ENCODE results near the gene GRAP2. TPM values are rescaled to one million over a fixed set of nuclear protein-coding genes. Genes with fewer than 3 reads are reported as not detected.

Gene GRAP2
- total and polyA plus RNA-seq, 2 donors (not counting 3 experiments of a cell fraction or from before 2014, with no cell fraction given) = 0.04 TPM; not detected in 1

- DNase-seq (ENCODE audit: low read depth, low spot score) (no peak), FAIRE-seq (no peak)
- Histone ChIP-seq H3K4me3 (replicated peaks in 1 of 3; ENCODE audit: insufficient read depth in 1 of 3, low read depth in 1 of 3, low read length in 3 of 3) (no peak overlapping the region), H3K9me3 (replicated peaks; ENCODE audit: control insufficient read depth, insufficient read depth, low read length) (no peaks in the 10 kb centered on the region), H4K20me1 (replicated peaks; ENCODE audit: control insufficient read depth, extremely low read depth, insufficient read depth, low read length) (no peaks in the 10 kb centered on the region), H3K36me3 (ENCODE audit: control insufficient read depth in 2 of 2, extremely low read depth in 1 of 2, insufficient read depth in 2 of 2, low read length in 2 of 2) (no peaks in the 10 kb centered on the region), H3K27me3 (ENCODE audit: control insufficient read depth in 2 of 2, insufficient read depth in 2 of 2, low read length in 2 of 2) (no peaks in the 10 kb centered on the region), H3K9me1 (replicated peaks; ENCODE audit: control insufficient read depth, extremely low read depth, insufficient read depth, low read length) (no peaks in the 10 kb centered on the region), H3K79me2 (ENCODE audit: control insufficient read depth, insufficient read depth, low read length) (no peaks in the 10 kb centered on the region), H2AFZ (ENCODE audit: low read depth, low read length) (no peak overlapping the region), H3K4me1 (ENCODE audit: control insufficient read depth, extremely low read depth, insufficient read depth, low read length) (peaks cover 3% of the 10 kb centered on the region), H3K9ac (replicated peaks; ENCODE audit: extremely low read depth, insufficient read depth, low read length) (no peak overlapping the region), H3K4me2 (ENCODE audit: insufficient read depth, low read length) (no peak overlapping the region), H3K27ac (ENCODE audit: insufficient read depth, low read depth, low read length) (no peak overlapping the region)
- dilution Hi-C loops (cut with MboI; ENCODE audit: extremely low pct_ligation_motif_present, low sequenced_read_pairs) = no loop called here
- ChIA-PET POLR2A (no interaction called here), CTCF (interaction anchor here (1.4 kb wide), 1 partner anchor 68 kb away, joined by 3 read pairs; no protein-coding TSS in a partner anchor)
- BruUV-seq (replicated peaks) = no TSS peak
- TF ChIP-seq MYC (IDR thresholded peaks at IDR 0.05; ENCODE audit: low read depth, low read length) = no peak
- no peak for TF ChIP-seq POLR2A (IDR thresholded peaks at IDR 0.05; ENCODE audit: low read depth, low read length)
- no peak for TF ChIP-seq EZH2 (IDR thresholded peaks at IDR 0.05; ENCODE audit: borderline replicate concordance, low read depth, low read length, severe bottlenecking)
- TF ChIP-seq FOS (IDR thresholded peaks at IDR 0.05; ENCODE audit: borderline replicate concordance, insufficient read depth, low read length) = no peak
- intact Hi-C loops (cut with micrococcal nuclease) = no loop called here
Measured at GRCh38 chr22:39956932-39957664, 56.2 kb downstream of the GRAP2 start.

GRCh38 chr22:39958009-39958711, 57.3 kb downstream of the GRAP2 start:
- Histone ChIP-seq H3K9ac (replicated peaks; ENCODE audit: extremely low read depth, insufficient read depth, low read length) (no peak overlapping the region), H3K4me2 (ENCODE audit: insufficient read depth, low read length) (no peak overlapping the region), H4K20me1 (replicated peaks; ENCODE audit: control insufficient read depth, extremely low read depth, insufficient read depth, low read length) (no peaks in the 10 kb centered on the region), H3K36me3 (ENCODE audit: control insufficient read depth in 2 of 2, extremely low read depth in 1 of 2, insufficient read depth in 2 of 2, low read length in 2 of 2) (no peaks in the 10 kb centered on the region), H2AFZ (ENCODE audit: low read depth, low read length) (no peak overlapping the region), H3K4me1 (ENCODE audit: control insufficient read depth, extremely low read depth, insufficient read depth, low read length) (peaks cover 3% of the 10 kb centered on the region), H3K27me3 (ENCODE audit: control insufficient read depth in 2 of 2, insufficient read depth in 2 of 2, low read length in 2 of 2) (no peaks in the 10 kb centered on the region), H3K27ac (ENCODE audit: insufficient read depth, low read depth, low read length) (no peak overlapping the region), H3K4me3 (replicated peaks in 1 of 3; ENCODE audit: insufficient read depth in 1 of 3, low read depth in 1 of 3, low read length in 3 of 3) (no peak overlapping the region), H3K9me1 (replicated peaks; ENCODE audit: control insufficient read depth, extremely low read depth, insufficient read depth, low read length) (no peaks in the 10 kb centered on the region), H3K79me2 (ENCODE audit: control insufficient read depth, insufficient read depth, low read length) (no peaks in the 10 kb centered on the region), H3K9me3 (replicated peaks; ENCODE audit: control insufficient read depth, insufficient read depth, low read length) (no peaks in the 10 kb centered on the region)
- no peak for DNase-seq (ENCODE audit: low read depth, low spot score)
- POLR2A ChIA-PET = no interaction called here
- FAIRE-seq = no peak
- no TSS peak for BruUV-seq (replicated peaks)
- dilution Hi-C loops (cut with MboI; ENCODE audit: extremely low pct_ligation_motif_present, low sequenced_read_pairs) = no loop called here
- TF ChIP-seq CTCF (IDR thresholded peaks at IDR 0.05; ENCODE audit: extremely low read depth in 1 of 2, insufficient read depth in 1 of 2, low read depth in 1 of 2, low read length in 2 of 2) = no peak
- TF ChIP-seq MYC (IDR thresholded peaks at IDR 0.05; ENCODE audit: low read depth, low read length) = no peak
- TF ChIP-seq EZH2 (IDR thresholded peaks at IDR 0.05; ENCODE audit: borderline replicate concordance, low read depth, low read length, severe bottlenecking) = no peak
- no peak for TF ChIP-seq JUN (IDR thresholded peaks at IDR 0.05; ENCODE audit: borderline replicate concordance, insufficient read depth, insufficient read length, low read depth)
- no peak for TF ChIP-seq GATA2 (IDR thresholded peaks at IDR 0.05; ENCODE audit: insufficient read depth, insufficient read length, low read depth, low read length)
- no peak for TF ChIP-seq FOS (IDR thresholded peaks at IDR 0.05; ENCODE audit: borderline replicate concordance, insufficient read depth, low read length)
- no peak for TF ChIP-seq POLR2AphosphoS5 (IDR thresholded peaks at IDR 0.05; ENCODE audit: insufficient read depth, low read depth, low read length)
- no peak for TF ChIP-seq MAX (IDR thresholded peaks at IDR 0.05; ENCODE audit: insufficient read depth, insufficient read length)
- intact Hi-C loops (cut with micrococcal nuclease) = loop anchor here (2.0 kb wide), 1 partner anchor 67 kb away; no protein-coding TSS in a partner anchor
- CTCF ChIA-PET = no interaction called here

All from endothelial cell of umbilical vein (primary cell).